Fibroblast of lung (primary cell): ENCODE measurements around the gene DOK3. TPM values are rescaled to one million over a fixed set of nuclear protein-coding genes. Genes with fewer than 3 reads are reported as not detected.

Source experiments
- DNase-seq, 2 donors: peaks; one replicate each; pipeline versions ENCODE4 v3.0.0 to v3.0.0-alpha.2; 2010; ENCODE audit warnings: low read depth in 2 of 2
- H2AFZ ChIP-seq: 2 replicates; pipeline ENCODE4 v1.5.1; 2012; ENCODE audit warnings: low read length, control low read depth, inconsistent platforms
- H3K27ac ChIP-seq: 2 replicates; pipeline ENCODE4 v1.5.1; 2011; ENCODE audit warnings: low read length, control low read depth; ENCODE audit not compliant: insufficient read depth
- H3K27me3 ChIP-seq: 2 replicates; pipeline ENCODE4 v1.5.1; 2011; ENCODE audit warnings: mild to moderate bottlenecking, low read length; ENCODE audit not compliant: control insufficient read depth, insufficient read depth
- H3K36me3 ChIP-seq: 2 replicates; pipeline ENCODE4 v1.5.1; 2011; ENCODE audit warnings: low read length; ENCODE audit not compliant: control insufficient read depth, insufficient read depth
- H3K4me1 ChIP-seq: 2 replicates; pipeline ENCODE4 v1.5.1; 2011; ENCODE audit warnings: low read length; ENCODE audit not compliant: control insufficient read depth, insufficient read depth; ENCODE audit errors: extremely low read depth
- H3K4me2 ChIP-seq: 2 replicates; pipeline ENCODE4 v1.5.1; 2011; ENCODE audit warnings: low read length, control low read depth; ENCODE audit not compliant: insufficient read depth; ENCODE audit errors: extremely low read depth
- H3K4me3 ChIP-seq, 4 experiments: fragments of 200-600 bp in 1 of 4; sonication (generic) in 1 of 4; replicated peaks in 1 of 4; 2 replicates each; pipeline ENCODE4 v1.5.1; 2011 to 2016; ENCODE audit warnings: low read length in 4 of 4, low read depth in 3 of 4, mild to moderate bottlenecking in 3 of 4, control low read depth in 2 of 4, inconsistent platforms in 1 of 4, mixed read lengths in 1 of 4; ENCODE audit not compliant: insufficient read depth in 1 of 4; ENCODE audit errors: control extremely low read depth in 1 of 4
- H3K79me2 ChIP-seq: 2 replicates; pipeline ENCODE4 v1.5.1; 2012; ENCODE audit warnings: mild to moderate bottlenecking, low read length, inconsistent platforms; ENCODE audit not compliant: control insufficient read depth, insufficient read depth
- H3K9ac ChIP-seq: 2 replicates; pipeline ENCODE4 v1.5.1; 2011; ENCODE audit warnings: mild to moderate bottlenecking, low read length, control low read depth; ENCODE audit not compliant: insufficient read depth
- H3K9me3 ChIP-seq: 2 replicates; pipeline ENCODE4 v1.5.1; 2012; ENCODE audit warnings: low read depth, low read length; ENCODE audit not compliant: control insufficient read depth, insufficient read depth
- H4K20me1 ChIP-seq: 2 replicates; pipeline ENCODE4 v1.5.1; 2011; ENCODE audit warnings: low read length; ENCODE audit not compliant: control insufficient read depth, insufficient read depth; ENCODE audit errors: extremely low read depth
- CTCF ChIP-seq, 2 donors: IDR thresholded peaks in 1 of 2; conservative IDR thresholded peaks in 1 of 2; 1 replicate in 1 of 2; 2 replicates in 1 of 2; pipeline ENCODE4 v1.5.1; 2011 to 2012; ENCODE audit warnings: low read length in 2 of 2, control low read depth in 1 of 2, inconsistent platforms in 1 of 2, low read depth in 1 of 2, mild to moderate bottlenecking in 1 of 2
- EZH2 ChIP-seq: IDR thresholded peaks from 2 replicates; pipeline ENCODE4 v1.5.1; 2012; ENCODE audit warnings: low read length, control low read depth, mild to moderate bottlenecking; ENCODE audit errors: missing control alignments
- polyA plus RNA-seq, 2 donors: library from polyadenylated mRNA; depleted of rRNA in 1 of 2; stranded (reverse) in 1 of 2; unstranded in 1 of 2; fragments of >200 nt; gene quantifications; 2 replicates each; pipeline ENCODE4 v1.2.1, GENCODE V29; 2011 to 2012; ENCODE audit warnings: missing spikeins in 1 of 2
- total RNA-seq: library from RNA; depleted of rRNA; stranded (reverse); fragments of >200 nt; gene quantifications from 2 replicates; pipeline ENCODE4 v1.2.1, GENCODE V29; 2014

Gene DOK3
- total and polyA plus RNA-seq, 2 donors (not counting 1 experiment from before 2014, with no cell fraction given), result 0.99 to 1.5 TPM

GRCh38 chr5:177484902-177485549 lies 24.6 kb downstream of the DOK3 start:
- H3K36me3 ChIP-seq, result peaks cover 61% of the 10 kb centered on the region

GRCh38 chr5:177483994-177484901 lies 25.4 kb downstream of the DOK3 start:
- DNase-seq, result no peak
- TF ChIP-seq CTCF (conservative IDR thresholded peaks at IDR 0.05 in 1 of 2, IDR thresholded peaks at IDR 0.05 in 1 of 2; ENCODE audit: low read depth in 1 of 2, low read length in 2 of 2), result no peak
- no peak for TF ChIP-seq EZH2
- no peak overlapping the region for H3K27ac ChIP-seq
- peaks cover 6% of the 10 kb centered on the region for H3K79me2 ChIP-seq
- no peak overlapping the region for H2AFZ ChIP-seq
- no peak overlapping the region for H3K4me2 ChIP-seq
- no peak overlapping the region for H3K9ac ChIP-seq
- no peaks in the 10 kb centered on the region for H3K27me3 ChIP-seq
- no peaks in the 10 kb centered on the region for H4K20me1 ChIP-seq
- H3K36me3 ChIP-seq, result peaks cover 53% of the 10 kb centered on the region
- H3K4me3 ChIP-seq, result no peak overlapping the region
- H3K9me3 ChIP-seq, result no peaks in the 10 kb centered on the region
- peaks cover 14% of the 10 kb centered on the region for H3K4me1 ChIP-seq

More at GRCh38 chr5:177484902-177485549, 24.6 kb downstream of the DOK3 start:
- peak overlapping the region; percentile 25 for H3K27ac ChIP-seq
- TF ChIP-seq EZH2 (no peak), CTCF (conservative IDR thresholded peaks at IDR 0.05 in 1 of 2, IDR thresholded peaks at IDR 0.05 in 1 of 2; ENCODE audit: low read depth in 1 of 2, low read length in 2 of 2) (no peak)
- H3K4me3 ChIP-seq, result no peak overlapping the region
- H3K4me1 ChIP-seq, result peaks cover 7% of the 10 kb centered on the region
- peaks cover 7% of the 10 kb centered on the region for H3K79me2 ChIP-seq
- no peaks in the 10 kb centered on the region for H3K27me3 ChIP-seq
- H2AFZ ChIP-seq, result no peak overlapping the region
- no peaks in the 10 kb centered on the region for H4K20me1 ChIP-seq
- H3K9me3 ChIP-seq, result no peaks in the 10 kb centered on the region
- H3K4me2 ChIP-seq, result no peak overlapping the region
- H3K9ac ChIP-seq, result no peak overlapping the region
- no peak for DNase-seq

GRCh38 chr5:177483042-177483441 lies 26.6 kb downstream of the DOK3 start:
- Histone ChIP-seq H3K9me3 (no peaks in the 10 kb centered on the region), H3K36me3 (peaks cover 50% of the 10 kb centered on the region), H3K4me1 (peaks cover 21% of the 10 kb centered on the region), H3K27ac (no peak overlapping the region), H3K79me2 (peaks cover 1% of the 10 kb centered on the region), H3K9ac (no peak overlapping the region), H3K4me2 (no peak overlapping the region), H3K27me3 (no peaks in the 10 kb centered on the region), H2AFZ (no peak overlapping the region), H3K4me3 (no peak overlapping the region), H4K20me1 (no peaks in the 10 kb centered on the region)
- DNase-seq, result no peak
- TF ChIP-seq CTCF (conservative IDR thresholded peaks at IDR 0.05 in 1 of 2, IDR thresholded peaks at IDR 0.05 in 1 of 2; ENCODE audit: low read depth in 1 of 2, low read length in 2 of 2) (no peak), EZH2 (no peak)
